ENCODE data around the gene PWWP2B.

The PWWP2B gene

DNA sequence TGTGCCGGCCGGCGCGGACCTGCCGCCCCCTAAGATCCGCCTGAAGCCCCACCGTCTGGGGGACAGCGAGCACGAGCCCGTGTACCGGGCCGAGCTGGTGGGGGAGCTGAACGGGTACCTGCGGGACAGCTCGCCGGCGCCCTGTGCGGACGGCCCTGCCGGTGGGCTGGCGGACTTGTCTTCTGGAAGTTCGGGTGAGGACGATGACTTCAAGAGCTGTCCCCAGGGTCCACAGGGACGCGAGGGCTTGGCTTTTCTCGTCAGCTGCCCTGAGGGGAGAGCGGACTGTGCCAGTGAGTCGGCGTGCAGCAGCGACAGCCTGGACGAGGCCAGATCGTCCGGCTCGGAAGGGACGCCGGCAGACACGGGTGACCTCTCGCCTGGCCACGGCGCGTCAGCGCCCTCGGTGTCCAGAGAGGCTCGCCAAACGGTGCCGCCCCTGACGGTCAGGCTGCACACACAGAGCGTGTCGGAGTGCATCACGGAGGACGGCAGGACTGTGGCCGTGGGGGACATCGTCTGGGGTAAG lies 8.5 kb downstream of the PWWP2B start:
- no peak for DNase-seq (ENCODE audit: low read depth in 1 of 2, low spot score in 1 of 2)

DNA sequence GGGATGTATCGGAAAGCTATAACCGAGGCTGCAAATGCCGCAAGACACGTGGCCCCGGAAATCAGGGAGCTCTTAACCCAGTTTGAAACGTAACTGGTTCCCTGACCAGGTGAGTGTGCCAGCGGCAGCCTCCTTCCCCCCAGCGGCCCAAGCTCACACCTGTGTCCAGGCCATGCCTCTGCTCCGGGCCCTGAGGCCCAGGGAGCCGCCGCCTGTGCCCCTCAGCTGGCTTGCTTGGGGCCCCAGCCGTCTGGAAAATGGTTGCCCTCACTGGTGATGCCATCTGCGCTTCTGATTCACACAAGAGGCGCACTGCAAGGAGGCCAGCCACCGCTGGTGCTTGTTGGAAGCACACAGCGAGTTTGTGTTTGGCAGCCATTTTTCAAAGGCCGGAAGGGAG lies 9.2 kb downstream of the PWWP2B start:
- DNase-seq (ENCODE audit: low read depth in 1 of 2, low spot score in 1 of 2) = no peak

DNA sequence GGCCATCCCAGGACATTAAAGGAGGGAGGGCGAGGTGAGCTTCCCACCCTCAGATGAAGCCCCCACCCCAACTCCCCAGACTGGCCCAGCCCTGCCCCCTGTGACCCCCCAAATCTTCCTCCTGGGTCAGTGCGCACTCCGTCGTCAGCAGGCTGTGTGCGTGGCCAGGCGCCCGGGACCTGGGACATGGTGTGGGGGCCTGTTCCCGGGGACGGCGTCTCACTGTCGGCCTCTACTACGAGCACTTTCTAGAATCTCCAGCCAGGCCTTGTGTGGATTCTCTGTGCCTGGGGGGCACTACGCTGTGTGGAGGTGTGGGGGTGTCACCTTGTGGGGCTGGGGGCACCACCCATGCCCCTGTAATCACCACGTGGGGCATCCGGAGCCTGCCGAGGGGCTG lies 9.8 kb downstream of the PWWP2B start:
- DNase-seq (ENCODE audit: low read depth in 1 of 2, low spot score in 1 of 2) = no peak

DNA sequence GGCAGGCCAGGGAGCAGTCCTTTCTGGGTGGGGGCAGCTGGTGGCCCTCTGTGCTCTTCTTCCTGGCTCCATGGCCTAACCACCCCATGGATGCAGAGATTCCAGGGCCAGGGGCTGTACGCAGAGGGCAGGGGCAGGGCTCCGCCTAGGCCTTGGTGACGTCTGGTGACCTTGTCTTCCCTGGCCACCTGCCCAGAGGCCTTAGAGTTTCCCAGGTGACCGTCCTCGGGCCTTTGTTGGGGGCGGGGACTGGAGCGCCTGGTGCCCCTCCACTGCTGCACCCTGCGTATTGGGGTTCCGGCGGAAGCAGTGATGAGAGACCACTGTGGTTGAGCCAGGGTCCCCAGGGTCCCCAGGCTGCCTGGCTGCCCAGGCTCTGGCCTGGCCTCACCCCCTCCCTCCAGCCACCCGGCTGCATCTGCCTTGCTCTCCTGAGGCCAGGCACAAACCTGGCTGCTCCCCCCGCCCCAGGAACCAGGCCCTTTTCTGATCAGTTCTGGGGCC lies 10.3 kb downstream of the PWWP2B start:
- DNase-seq (ENCODE audit: low read depth in 1 of 2, low spot score in 1 of 2) = no peak

DNA sequence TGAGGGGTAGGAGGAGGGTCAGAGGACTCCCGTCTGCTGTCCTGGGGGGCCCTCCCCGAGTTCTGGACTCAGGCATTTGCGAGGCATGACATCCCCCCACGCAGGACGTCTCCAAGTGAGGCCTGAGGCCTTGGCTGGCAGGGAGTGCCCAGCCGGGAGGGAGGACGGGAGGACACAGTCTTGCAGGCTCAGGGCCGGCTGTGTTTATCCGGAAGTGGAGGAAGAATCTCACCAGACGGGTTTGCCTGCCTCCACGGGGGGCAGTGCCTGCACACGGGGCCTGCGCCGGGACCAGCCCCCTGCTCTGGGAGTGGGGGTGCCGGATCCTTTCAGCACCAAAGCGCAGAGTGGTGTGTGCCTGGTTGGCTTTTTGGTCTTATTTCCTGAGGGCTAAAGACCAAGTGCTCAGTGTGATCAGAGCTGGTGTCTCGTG lies 10.9 kb downstream of the PWWP2B start:
- DNase-seq (ENCODE audit: low read depth in 1 of 2, low spot score in 1 of 2) = no peak

DNA sequence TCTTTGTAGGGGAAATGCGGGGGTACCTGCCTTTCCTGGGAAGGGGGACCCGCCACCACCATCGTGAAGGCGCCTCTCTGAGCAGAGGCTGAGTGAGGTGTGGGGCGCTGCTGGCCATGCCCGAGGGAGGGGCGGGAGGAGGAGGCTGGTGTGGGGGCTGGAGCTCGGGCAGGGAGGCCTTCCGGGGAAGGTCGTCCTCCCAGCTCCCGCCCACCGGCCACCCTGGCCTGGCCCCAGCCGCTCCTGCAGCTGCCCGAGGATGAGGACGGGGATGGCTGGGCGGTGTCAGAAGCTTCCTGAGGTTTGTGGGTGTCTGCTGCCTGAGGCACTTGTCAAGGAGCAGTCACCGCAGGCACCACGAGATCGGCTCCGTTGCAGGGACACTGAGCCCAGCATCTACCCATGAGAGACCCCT lies 11.4 kb downstream of the PWWP2B start:
- no peak for DNase-seq (ENCODE audit: low read depth in 1 of 2, low spot score in 1 of 2)

GRCh38 chr10:132408823-132409666 lies 12.0 kb downstream of the PWWP2B start:
- no peak for DNase-seq (ENCODE audit: low read depth in 1 of 2, low spot score in 1 of 2)

GRCh38 chr10:132409667-132410028 lies 12.6 kb downstream of the PWWP2B start:
- DNase-seq (ENCODE audit: low read depth in 1 of 2, low spot score in 1 of 2) = no peak

GRCh38 chr10:132410056-132410778 lies 13.2 kb downstream of the PWWP2B start:
- no peak for DNase-seq (ENCODE audit: low read depth in 1 of 2, low spot score in 1 of 2)

DNA sequence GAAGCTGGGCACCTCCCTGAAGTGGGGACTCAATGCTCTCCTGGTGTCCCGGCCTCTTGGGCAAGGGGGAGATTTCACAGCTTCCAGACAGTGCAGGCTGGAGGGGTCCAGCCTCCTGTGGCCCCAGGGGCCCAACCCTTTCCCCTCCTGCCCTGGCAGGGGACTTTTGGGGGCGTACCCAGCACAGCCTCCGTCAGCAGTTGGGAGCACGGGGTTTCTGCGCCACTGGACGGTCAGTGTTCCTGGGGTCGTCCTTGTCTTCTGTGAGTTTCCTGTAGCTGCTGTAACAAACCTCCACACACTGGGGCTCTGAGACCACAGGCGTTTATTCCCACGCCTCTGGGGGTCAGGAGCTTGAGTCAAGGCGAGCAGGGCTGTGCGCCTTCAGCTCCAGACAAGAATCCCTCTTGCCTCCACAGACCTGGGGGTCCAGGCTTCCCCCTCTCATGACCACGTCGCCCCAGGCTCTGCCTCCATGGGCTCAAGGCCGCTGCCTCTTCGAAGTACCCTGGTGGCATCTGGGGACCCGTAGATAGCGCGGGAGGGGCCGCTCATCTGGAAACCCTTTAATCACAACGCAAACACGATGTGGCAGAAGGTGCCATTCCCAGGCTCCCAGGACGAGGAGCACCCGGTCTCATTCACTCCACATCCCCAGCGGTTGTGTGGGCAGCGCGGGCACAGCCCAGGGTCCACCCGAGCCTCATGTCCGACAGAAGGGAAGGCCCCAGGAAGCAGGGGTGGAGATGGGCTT lies 14.0 kb downstream of the PWWP2B start:
- no peak for DNase-seq (ENCODE audit: low read depth in 1 of 2, low spot score in 1 of 2)

GRCh38 chr10:132411561-132412253 lies 14.7 kb downstream of the PWWP2B start:
- DNase-seq (ENCODE audit: low read depth in 1 of 2, low spot score in 1 of 2) = no peak

- DNase-seq (ENCODE audit: low read depth in 1 of 2, low spot score in 1 of 2) = no peak
Observed at GRCh38 chr10:132412316-132413192, 15.6 kb downstream of the PWWP2B start.

GRCh38 chr10:132413226-132414205 lies 16.5 kb downstream of the PWWP2B start:
- DNase-seq (ENCODE audit: low read depth in 1 of 2, low spot score in 1 of 2) = no peak

- no peak for DNase-seq (ENCODE audit: low read depth in 1 of 2, low spot score in 1 of 2)
Observed at GRCh38 chr10:132414402-132415016, 17.5 kb downstream of the PWWP2B start.

DNA sequence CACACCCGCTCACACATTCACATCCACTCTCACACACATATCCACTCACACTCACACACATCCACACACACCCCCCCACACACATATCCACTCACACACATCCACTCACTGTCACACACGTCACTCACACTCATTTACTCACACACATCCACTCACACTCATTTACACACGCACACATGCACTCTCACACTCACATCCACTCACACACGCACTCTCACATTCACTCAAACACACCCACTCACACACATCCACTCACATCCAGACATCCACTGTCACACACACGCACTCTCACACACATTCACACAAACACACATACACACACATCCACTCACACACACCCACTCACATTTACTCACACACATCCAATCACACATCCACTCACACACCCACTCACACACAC lies 18.3 kb downstream of the PWWP2B start:
- no peak for DNase-seq (ENCODE audit: low read depth in 1 of 2, low spot score in 1 of 2)

DNA sequence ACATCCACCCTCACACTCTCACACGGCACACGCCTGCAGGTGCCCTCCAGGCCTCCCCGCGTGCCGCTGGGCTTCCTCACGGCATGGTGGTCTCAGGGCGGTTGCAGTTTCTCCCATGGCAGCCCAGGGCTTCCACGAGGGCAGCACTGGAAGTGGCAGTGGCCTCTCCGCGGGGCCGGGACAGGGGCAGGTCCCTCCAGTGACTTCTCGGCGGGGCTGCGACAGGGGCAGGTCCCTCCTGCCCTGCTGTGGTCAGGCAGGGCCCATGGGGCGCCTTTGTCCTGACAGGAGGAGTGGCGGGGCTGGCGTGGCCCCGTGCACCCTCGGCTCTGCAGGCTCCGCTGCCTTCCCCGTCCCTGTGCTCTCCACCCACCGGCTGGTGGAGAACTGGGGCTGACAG lies 19.0 kb downstream of the PWWP2B start:
- DNase-seq (ENCODE audit: low read depth in 1 of 2, low spot score in 1 of 2) = no peak

GRCh38 chr10:132416566-132417256 lies 19.7 kb downstream of the PWWP2B start:
- no peak for DNase-seq (ENCODE audit: low read depth in 1 of 2, low spot score in 1 of 2)
